LNCaP clone FGC (cell line): ENCODE results near the gene ABHD17A.

ENCODE experiments used
- DNase-seq: peaks from one replicate; pipeline ENCODE4 v3.0.0-alpha.2; 2011; ENCODE audit warnings: low read depth
- H3K4me3 ChIP-seq: 2 replicates; pipeline ENCODE4 v1.5.1; 2011; ENCODE audit warnings: mild to moderate bottlenecking, low read depth, low read length, control low read depth
- CTCF ChIP-seq: IDR thresholded peaks from 2 replicates; pipeline ENCODE4 v1.5.1; 2012; ENCODE audit warnings: mild to moderate bottlenecking; ENCODE audit not compliant: control insufficient read depth, insufficient read depth; ENCODE audit errors: extremely low read depth

ABHD17A gene

DNA sequence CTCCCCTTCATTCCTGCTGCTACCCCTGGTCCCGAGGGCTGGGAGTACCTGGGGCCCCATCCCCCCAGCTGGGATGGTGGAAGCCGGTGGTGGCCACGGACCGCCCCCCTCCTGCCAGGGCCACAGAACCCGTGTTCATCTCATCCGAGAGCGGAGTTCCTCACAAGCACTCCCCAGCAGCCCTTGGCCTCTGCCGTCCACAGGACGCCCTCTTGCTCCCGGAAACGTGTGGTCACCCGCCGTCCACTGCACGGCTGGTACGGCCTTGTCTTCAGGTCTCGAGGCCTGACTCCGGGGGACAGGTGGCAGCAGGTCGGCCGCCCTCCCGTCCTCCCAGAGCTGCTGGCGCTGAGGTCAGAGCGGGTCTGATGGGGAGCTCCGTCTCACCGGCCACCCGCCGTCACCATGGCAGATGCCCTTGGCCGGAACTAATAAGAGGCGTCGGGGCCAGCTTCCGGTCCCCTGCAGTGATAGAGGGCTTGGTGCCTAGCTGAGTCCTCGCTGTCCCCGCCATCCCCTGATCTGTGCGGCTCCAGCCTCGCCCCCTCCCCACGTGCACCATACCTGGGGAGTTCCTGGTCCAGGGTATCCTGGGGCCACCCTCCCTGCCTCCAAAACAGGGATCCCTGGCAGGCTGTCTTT lies 39.1 kb upstream of the ABHD17A start:
- no peak for TF ChIP-seq CTCF
- no peak overlapping the region for H3K4me3 ChIP-seq
- no peak for DNase-seq

DNA sequence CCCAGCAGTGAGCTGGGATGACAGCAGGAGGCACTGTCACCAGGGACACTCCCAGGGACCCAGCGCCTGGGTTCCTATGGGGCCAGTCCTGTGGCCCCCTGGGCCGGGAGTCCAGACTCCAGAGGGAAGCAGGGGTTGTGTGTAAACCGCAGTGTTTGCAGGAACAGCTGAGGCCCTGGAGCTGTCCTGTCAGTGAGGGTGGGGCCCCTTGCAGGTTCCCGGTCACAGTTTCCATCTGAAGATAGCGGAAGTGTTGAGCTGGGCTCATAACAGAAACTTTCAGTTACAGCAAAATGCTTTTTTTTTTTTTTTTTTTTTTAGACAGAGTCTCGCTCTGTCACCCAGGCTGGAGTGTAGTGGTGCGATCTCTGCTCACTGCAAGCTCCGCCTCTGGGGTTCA lies 38.0 kb upstream of the ABHD17A start:
- DNase-seq: no peak
- H3K4me3 ChIP-seq: no peak overlapping the region
- TF ChIP-seq CTCF: no peak

DNA sequence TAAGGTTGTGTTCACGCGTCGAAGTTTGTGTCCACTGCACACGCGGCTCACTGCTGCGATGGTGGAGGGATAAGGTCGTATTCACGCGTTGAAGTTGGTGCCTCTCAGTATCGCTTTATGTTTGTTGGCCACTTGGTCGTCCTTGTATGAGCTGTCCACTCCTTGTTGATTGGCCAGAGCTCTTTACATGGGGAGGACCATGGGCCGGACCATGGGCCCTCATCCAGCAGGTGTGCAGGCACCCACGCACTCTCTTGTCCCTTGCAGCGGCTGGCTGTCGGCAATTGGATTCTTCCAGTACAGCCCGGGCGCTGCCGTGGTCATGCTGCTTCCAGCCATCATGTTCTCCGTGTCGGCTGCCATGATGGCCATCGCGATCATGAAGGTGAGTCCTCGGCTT lies 37.5 kb upstream of the ABHD17A start:
- H3K4me3 ChIP-seq: no peak overlapping the region
- TF ChIP-seq CTCF: no peak
- DNase-seq: no peak

- no peak overlapping the region for H3K4me3 ChIP-seq
- no peak for TF ChIP-seq CTCF
- DNase-seq: no peak
These were observed 36.5 kb upstream of the ABHD17A start for GRCh38 chr19:1921825-1922224.

GRCh38 chr19:1921326-1921725 lies 36.0 kb upstream of the ABHD17A start:
- no peak for DNase-seq
- H3K4me3 ChIP-seq: no peak overlapping the region
- TF ChIP-seq CTCF: no peak

- no peak for TF ChIP-seq CTCF
- no peak overlapping the region for H3K4me3 ChIP-seq
- DNase-seq: no peak
These were observed 35.3 kb upstream of the ABHD17A start for GRCh38 chr19:1920644-1921043.

GRCh38 chr19:1918975-1919374 lies 33.7 kb upstream of the ABHD17A start:
- no peak overlapping the region for H3K4me3 ChIP-seq
- DNase-seq: no peak
- TF ChIP-seq CTCF: no peak
